GM12878 (cell line): Measurements from ENCODE around the gene USP31. TPM values are rescaled to one million over a fixed set of nuclear protein-coding genes. Genes with fewer than 3 reads are reported as not detected.

Experiments
- ATAC-seq: fragments of 200-7000 bp; cut with Tn5 transposase; 3 replicates; pipeline ENCODE4 v1.9.1; 2020; ENCODE audit warnings: mild to moderate bottlenecking, moderate library complexity
- BruUV-seq: library from RNA; stranded (reverse); fragments of 400-500 nt; replicated peaks from 2 replicates; lab custom pipeline; 2021; lab: Mats Ljungman, UMichigan
- CTCF ChIA-PET: fragments of 300-600 bp; sonication (Branson Sonifier 250); formaldehyde crosslinking; extraction: SDS; loops from one replicate; lab custom pipeline; 2021; ENCODE audit warnings: inconsistent platforms; lab: Yijun Ruan, JAX
- POLR2A ChIA-PET: fragments of 350-600 bp; formaldehyde crosslinking; extraction: SDS; loops from one replicate; lab custom pipeline; 2021; ENCODE audit warnings: inconsistent platforms; lab: Charles Lee
- RAD21 ChIA-PET: fragments of 300-600 bp; sonication (Branson Sonifier 250); formaldehyde crosslinking; loops from one replicate; lab custom pipeline; 2023; ENCODE audit warnings: antibody characterized with exemption; ENCODE audit not compliant: unreplicated experiment; lab: Charles Lee
- SMC1A ChIA-PET: fragments of 300-600 bp; sonication (Branson Sonifier 250); formaldehyde crosslinking; loops from one replicate; lab custom pipeline; 2023; ENCODE audit not compliant: unreplicated experiment, uncharacterized antibody; lab: Charles Lee
- DNase-seq: peaks from one replicate; pipeline ENCODE4 v3.0.0-alpha.2; 2011; ENCODE audit warnings: low read depth, low spot score
- FAIRE-seq: peaks from 3 replicates; lab custom pipeline; 2011; peaks lifted over from hg19 to GRCh38; lab: Jason Lieb, UNC
- H2AFZ ChIP-seq: 2 replicates; pipeline ENCODE4 v1.6.0; 2011; ENCODE audit warnings: low read depth, low read length, control low read depth; ENCODE audit not compliant: control insufficient read depth
- H3K27ac ChIP-seq: 2 replicates; pipeline ENCODE4 v1.5.1; 2011; ENCODE audit warnings: control low read depth; ENCODE audit not compliant: control insufficient read depth, insufficient read depth
- H3K27me3 ChIP-seq, 2 experiments: replicated peaks in 1 of 2; 2 replicates each; pipeline versions ENCODE4 v1.6.0 to v1.6.1; 2011; ENCODE audit warnings: low read length in 1 of 2; ENCODE audit not compliant: control insufficient read depth in 2 of 2, insufficient read depth in 2 of 2
- H3K36me3 ChIP-seq, 2 experiments: 2 replicates each; pipeline ENCODE4 v1.5.1; 2011; ENCODE audit warnings: low read length in 1 of 2; ENCODE audit not compliant: control insufficient read depth in 2 of 2, insufficient read depth in 2 of 2
- H3K4me1 ChIP-seq: 2 replicates; pipeline ENCODE4 v1.6.1; 2011; ENCODE audit warnings: mild to moderate bottlenecking, low read length, moderate library complexity, mixed read lengths; ENCODE audit not compliant: control insufficient read depth, insufficient read depth
- H3K4me2 ChIP-seq: 2 replicates; pipeline ENCODE4 v1.6.0; 2011; ENCODE audit warnings: control low read depth; ENCODE audit not compliant: control insufficient read depth, insufficient read depth
- H3K4me3 ChIP-seq: fragments of 200-600 bp; sonication (generic); 2 replicates; pipeline ENCODE4 v1.5.1; 2016
- H3K79me2 ChIP-seq: 2 replicates; pipeline ENCODE4 v1.6.0; 2011; ENCODE audit warnings: low read length; ENCODE audit not compliant: control insufficient read depth, insufficient read depth
- H3K9ac ChIP-seq: 2 replicates; pipeline ENCODE4 v1.8.0; 2011; ENCODE audit warnings: low read length, control low read depth, mixed read lengths; ENCODE audit not compliant: control insufficient read depth, insufficient read depth
- H3K9me3 ChIP-seq: replicated peaks from 3 replicates; pipeline ENCODE4 v1.5.1; 2011; ENCODE audit warnings: mild to moderate bottlenecking, low read length; ENCODE audit not compliant: control insufficient read depth, insufficient read depth
- H4K20me1 ChIP-seq: 2 replicates; pipeline ENCODE4 v1.6.0; 2011; ENCODE audit not compliant: control insufficient read depth, insufficient read depth
- ASH2L ChIP-seq: fragments of 300-600, 200-600 bp; sonication (generic); IDR thresholded peaks from 2 replicates; pipeline ENCODE4 v1.6.1; 2017; ENCODE audit warnings: low read depth, mild to moderate bottlenecking, borderline replicate concordance
- GABPA ChIP-seq: IDR thresholded peaks from 2 replicates; pipeline ENCODE4 v1.6.1; 2014; ENCODE audit warnings: antibody characterized with exemption, low read depth, mild to moderate bottlenecking, inconsistent platforms
- HDAC2 ChIP-seq: fragments of 200-600 bp; sonication (generic); IDR thresholded peaks from 2 replicates; pipeline ENCODE4 v1.6.1; 2017
- NBN ChIP-seq: fragments of 450-650 bp; IDR thresholded peaks from 2 replicates; pipeline ENCODE4 v1.6.1; 2016
- NRF1 ChIP-seq: conservative IDR thresholded peaks from 2 replicates; pipeline ENCODE4 v1.6.1; 2011; ENCODE audit warnings: mild to moderate bottlenecking, low read depth, low read length, improper control_type of control experiment
- RB1 ChIP-seq: fragments of 450-650 bp; formaldehyde crosslinking; IDR thresholded peaks from 2 replicates; pipeline ENCODE4 v1.6.1; 2017; ENCODE audit warnings: mild to moderate bottlenecking, borderline replicate concordance
- YY1 ChIP-seq: IDR thresholded peaks from 2 replicates; pipeline ENCODE4 v1.6.1; 2011; ENCODE audit warnings: low read depth, mild to moderate bottlenecking, low read length
- ZBED1 ChIP-seq: IDR thresholded peaks from 2 replicates; pipeline ENCODE4 v1.6.1; 2016; ENCODE audit warnings: borderline replicate concordance
- WGBS: methylation state at CpG from one replicate; pipeline ENCODE4 v1.1.6; 2016; ENCODE audit warnings: low lambda C conversion rate; ENCODE audit not compliant: insufficient replicate concordance, insufficient coverage; ENCODE audit errors: missing lambda C conversion rate; 5-methylcytosine and 5-hydroxymethylcytosine counted together
- in situ Hi-C: fragments of 300-500 bp; cut with MboI; formaldehyde crosslinking; loops from 9 replicates; pipeline ENCODE4 v1.14.3; 2018; ENCODE audit warnings: mixed read lengths
- intact Hi-C: fragments of 100-400 bp; cut with micrococcal nuclease; formaldehyde crosslinking; loops from one replicate; pipeline ENCODE4 v1.14.2; 2022; ENCODE audit not compliant: unreplicated experiment
- polyA plus RNA-seq, 11 experiments: library from polyadenylated mRNA; depleted of rRNA in 4 of 11; unstranded in 6 of 11; stranded (reverse) in 5 of 11; fragments of >200 nt; fragmentation: Nextera tagmentation in 4 of 11; fragmentation: Illumina TruSeq in 1 of 11; extraction: Ambion mirVana in 4 of 11; extraction: Trizol in 1 of 11; gene quantifications; 1 replicate in 1 of 11; 2 replicates in 10 of 11; pipeline versions ENCODE4 v1.2.1 to v1.2.3, GENCODE V29; 2011 to 2016; ENCODE audit warnings: inconsistent platforms in 2 of 11, missing spikeins in 2 of 11, low read depth in 1 of 11
- total RNA-seq, 4 experiments: library from RNA; depleted of rRNA in 3 of 4; stranded (reverse); fragments of >200 nt in 3 of 4; fragmentation: Illumina TruSeq in 1 of 4; extraction: Trizol in 1 of 4; gene quantifications; 2 replicates each; pipeline versions ENCODE4 v1.2.1 to v1.2.3, GENCODE V29; 2013 to 2021
- TF ChIP-seq, protein P1 (sequence below): fragments of 150-350 bp; IDR thresholded peaks from 2 replicates; pipeline ENCODE4 v1.6.1; 2016; ENCODE audit warnings: low read depth, low read length
- TF ChIP-seq, protein P2 (sequence below): fragments of 450-650 bp; IDR thresholded peaks from 2 replicates; pipeline ENCODE4 v1.6.1; 2017; ENCODE audit warnings: low read depth, mild to moderate bottlenecking, moderate library complexity

The USP31 gene
- total and polyA plus RNA-seq, 10 of the 15 experiments (the other 5 are each of a cell fraction or from before 2014, with no cell fraction given), result 0.87 to 6.5 (median 3.2) TPM

GRCh38 chr16:23085949-23086348 lies 63.3 kb downstream of the USP31 start (continued):
- TF ChIP-seq, protein P1, sequence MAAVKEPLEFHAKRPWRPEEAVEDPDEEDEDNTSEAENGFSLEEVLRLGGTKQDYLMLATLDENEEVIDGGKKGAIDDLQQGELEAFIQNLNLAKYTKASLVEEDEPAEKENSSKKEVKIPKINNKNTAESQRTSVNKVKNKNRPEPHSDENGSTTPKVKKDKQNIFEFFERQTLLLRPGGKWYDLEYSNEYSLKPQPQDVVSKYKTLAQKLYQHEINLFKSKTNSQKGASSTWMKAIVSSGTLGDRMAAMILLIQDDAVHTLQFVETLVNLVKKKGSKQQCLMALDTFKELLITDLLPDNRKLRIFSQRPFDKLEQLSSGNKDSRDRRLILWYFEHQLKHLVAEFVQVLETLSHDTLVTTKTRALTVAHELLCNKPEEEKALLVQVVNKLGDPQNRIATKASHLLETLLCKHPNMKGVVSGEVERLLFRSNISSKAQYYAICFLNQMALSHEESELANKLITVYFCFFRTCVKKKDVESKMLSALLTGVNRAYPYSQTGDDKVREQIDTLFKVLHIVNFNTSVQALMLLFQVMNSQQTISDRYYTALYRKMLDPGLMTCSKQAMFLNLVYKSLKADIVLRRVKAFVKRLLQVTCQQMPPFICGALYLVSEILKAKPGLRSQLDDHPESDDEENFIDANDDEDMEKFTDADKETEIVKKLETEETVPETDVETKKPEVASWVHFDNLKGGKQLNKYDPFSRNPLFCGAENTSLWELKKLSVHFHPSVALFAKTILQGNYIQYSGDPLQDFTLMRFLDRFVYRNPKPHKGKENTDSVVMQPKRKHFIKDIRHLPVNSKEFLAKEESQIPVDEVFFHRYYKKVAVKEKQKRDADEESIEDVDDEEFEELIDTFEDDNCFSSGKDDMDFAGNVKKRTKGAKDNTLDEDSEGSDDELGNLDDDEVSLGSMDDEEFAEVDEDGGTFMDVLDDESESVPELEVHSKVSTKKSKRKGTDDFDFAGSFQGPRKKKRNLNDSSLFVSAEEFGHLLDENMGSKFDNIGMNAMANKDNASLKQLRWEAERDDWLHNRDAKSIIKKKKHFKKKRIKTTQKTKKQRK, result no peak
- TF ChIP-seq NRF1 (no peak), ASH2L (no peak)
- TF ChIP-seq, all 136 proteins: peak for 0

DNA sequence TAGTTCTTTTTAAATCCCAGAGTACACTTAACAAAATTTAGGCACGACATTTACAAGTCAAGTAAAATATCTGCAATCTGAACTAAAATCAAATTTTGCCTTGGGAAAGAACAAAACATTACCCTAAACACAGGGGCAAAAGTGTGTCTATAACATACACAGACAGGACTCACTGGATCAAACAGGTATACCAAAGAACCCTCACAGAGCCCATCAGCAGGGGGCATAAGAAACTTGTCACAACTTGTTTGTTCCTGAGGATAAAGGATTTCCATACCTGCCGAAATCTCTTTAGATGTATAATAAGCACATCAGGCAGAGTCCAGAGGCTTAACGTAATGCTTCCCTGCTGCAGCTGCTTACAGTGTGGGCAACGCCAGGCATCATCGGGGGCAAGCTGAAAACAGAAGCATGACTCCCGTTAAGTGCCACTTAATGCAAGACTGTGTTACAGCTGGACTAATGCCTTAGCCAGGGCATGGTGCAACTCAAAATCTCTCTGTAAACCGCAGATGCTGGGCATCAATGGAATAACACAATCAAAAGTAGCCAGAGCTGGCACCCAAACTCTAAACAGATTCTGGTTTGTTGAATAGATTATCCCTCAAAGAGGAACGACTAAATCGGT lies 67.0 kb downstream of the USP31 start:
- Histone ChIP-seq H3K36me3 (peaks cover 6 to 10% of the 10 kb centered on the region in 2 experiments), H3K4me1 (no peaks in the 10 kb centered on the region), H4K20me1 (no peaks in the 10 kb centered on the region), H3K4me3 (no peak overlapping the region), H3K4me2 (no peak overlapping the region), H3K9me3 (no peaks in the 10 kb centered on the region), H3K27ac (no peak overlapping the region), H2AFZ (no peak overlapping the region), H3K27me3 (no peaks in the 10 kb centered on the region), H3K9ac (no peak overlapping the region), H3K79me2 (no peaks in the 10 kb centered on the region)
- no peak for DNase-seq
- POLR2A ChIA-PET, result no interaction called here
- CTCF ChIA-PET, result no interaction called here
- intact Hi-C loops, result no loop called here
- SMC1A ChIA-PET, result no interaction called here
- TF ChIP-seq GABPA, result no peak
- TF ChIP-seq, protein P2, sequence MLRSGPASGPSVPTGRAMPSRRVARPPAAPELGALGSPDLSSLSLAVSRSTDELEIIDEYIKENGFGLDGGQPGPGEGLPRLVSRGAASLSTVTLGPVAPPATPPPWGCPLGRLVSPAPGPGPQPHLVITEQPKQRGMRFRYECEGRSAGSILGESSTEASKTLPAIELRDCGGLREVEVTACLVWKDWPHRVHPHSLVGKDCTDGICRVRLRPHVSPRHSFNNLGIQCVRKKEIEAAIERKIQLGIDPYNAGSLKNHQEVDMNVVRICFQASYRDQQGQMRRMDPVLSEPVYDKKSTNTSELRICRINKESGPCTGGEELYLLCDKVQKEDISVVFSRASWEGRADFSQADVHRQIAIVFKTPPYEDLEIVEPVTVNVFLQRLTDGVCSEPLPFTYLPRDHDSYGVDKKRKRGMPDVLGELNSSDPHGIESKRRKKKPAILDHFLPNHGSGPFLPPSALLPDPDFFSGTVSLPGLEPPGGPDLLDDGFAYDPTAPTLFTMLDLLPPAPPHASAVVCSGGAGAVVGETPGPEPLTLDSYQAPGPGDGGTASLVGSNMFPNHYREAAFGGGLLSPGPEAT, result no peak
- no peak for TF ChIP-seq ZBED1
- TF ChIP-seq RB1, result no peak
- TF ChIP-seq YY1, result no peak
- TF ChIP-seq HDAC2, result no peak
- no peak for TF ChIP-seq NBN
- in situ Hi-C loops, result no loop called here
- BruUV-seq, result no TSS peak
- WGBS, result 99% methylated on average over 9 of the region's 9 CpGs
- no peak for FAIRE-seq
- RAD21 ChIA-PET, result no interaction called here
- ATAC-seq, result no peak
